ENCODE measurements around the gene EDA. TPM values are rescaled to one million over a fixed set of nuclear protein-coding genes. Genes with fewer than 3 reads are reported as not detected.

The EDA gene
- total RNA-seq, 2 donors from 2014 or later: 59.0 to 70.6 TPM

DNA sequence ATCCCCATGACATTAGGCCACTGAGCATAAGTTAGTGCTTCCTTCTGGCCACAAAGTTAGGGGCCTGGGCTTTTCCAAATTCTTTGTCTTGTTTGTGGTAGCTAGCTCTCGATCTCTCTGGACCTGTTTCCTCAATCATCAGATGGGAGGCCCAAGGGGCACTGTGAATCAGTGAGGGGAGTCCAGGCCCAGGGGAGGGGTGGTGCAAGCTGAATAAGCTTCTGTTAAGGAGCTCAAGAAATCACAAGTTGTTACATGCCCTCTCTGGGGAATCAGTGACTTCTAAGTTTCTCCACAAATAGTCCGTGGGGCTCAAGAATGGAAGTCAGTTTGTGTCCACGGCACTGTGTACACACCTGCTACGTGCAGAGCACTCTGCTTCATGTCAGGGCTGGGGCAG lies 418.7 kb downstream of the EDA start:
- H3K9me3 Mint-ChIP-seq: peaks cover 68% of the 10 kb centered on the region

DNA sequence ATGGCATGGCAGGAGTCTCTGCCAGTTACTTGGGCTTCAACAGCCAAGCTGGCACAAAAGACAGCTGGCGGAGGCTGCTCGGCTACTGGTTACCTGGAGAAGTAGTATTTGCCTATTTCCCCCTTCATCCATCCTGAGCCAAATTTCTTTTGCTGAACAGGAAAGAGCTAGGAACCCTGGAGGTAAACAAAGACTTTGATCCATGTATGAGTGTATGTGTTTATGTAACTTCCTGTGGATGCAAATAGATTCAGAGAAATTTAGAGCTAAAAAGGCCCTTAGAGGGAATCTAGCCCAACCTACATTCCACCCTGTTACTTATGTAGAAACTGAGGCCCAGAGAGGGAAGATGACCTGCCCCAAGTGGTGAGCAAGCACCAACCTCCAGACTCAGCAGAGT lies 422.6 kb downstream of the EDA start:
- peaks cover 65% of the 10 kb centered on the region for H3K9me3 Mint-ChIP-seq
- no peak overlapping the region for H3K4me3 ChIP-seq (ENCODE audit: low read length)
- H3K27ac Mint-ChIP-seq: no peak overlapping the region
- H3K36me3 ChIP-seq (ENCODE audit: control insufficient read depth, insufficient read depth, low read length): peaks cover 48% of the 10 kb centered on the region
- H3K4me1 Mint-ChIP-seq: no peaks in the 10 kb centered on the region
- no peak for DNase-seq
- WGBS, 2 experiments (ENCODE audit: insufficient coverage in 1 of 2, insufficient read length in 1 of 2): 88% methylated on average over 2 of the region's 2 CpGs; no CpG with 5 or more reads in 1 of the 2 experiments
- peaks cover 15% of the 10 kb centered on the region for H3K36me3 Mint-ChIP-seq (ENCODE audit: low read depth)
- H3K4me3 Mint-ChIP-seq: no peak overlapping the region
- H3K27me3 ChIP-seq (ENCODE audit: control insufficient read depth, insufficient read depth, low read length, poor library complexity, severe bottlenecking): no peaks in the 10 kb centered on the region
- H3K4me1 ChIP-seq (ENCODE audit: control insufficient read depth, insufficient read depth, low read length): no peaks in the 10 kb centered on the region
- no peak overlapping the region for H3K27ac ChIP-seq (ENCODE audit: low read depth, low read length)
- no peaks in the 10 kb centered on the region for H3K9me3 ChIP-seq (ENCODE audit: control insufficient read depth, low read length)
- no peak overlapping the region for H3K9ac ChIP-seq (ENCODE audit: extremely low read depth, low read length, poor library complexity, severe bottlenecking)
- no peaks in the 10 kb centered on the region for H3K27me3 Mint-ChIP-seq (ENCODE audit: insufficient read depth)
- TF ChIP-seq, protein P1, sequence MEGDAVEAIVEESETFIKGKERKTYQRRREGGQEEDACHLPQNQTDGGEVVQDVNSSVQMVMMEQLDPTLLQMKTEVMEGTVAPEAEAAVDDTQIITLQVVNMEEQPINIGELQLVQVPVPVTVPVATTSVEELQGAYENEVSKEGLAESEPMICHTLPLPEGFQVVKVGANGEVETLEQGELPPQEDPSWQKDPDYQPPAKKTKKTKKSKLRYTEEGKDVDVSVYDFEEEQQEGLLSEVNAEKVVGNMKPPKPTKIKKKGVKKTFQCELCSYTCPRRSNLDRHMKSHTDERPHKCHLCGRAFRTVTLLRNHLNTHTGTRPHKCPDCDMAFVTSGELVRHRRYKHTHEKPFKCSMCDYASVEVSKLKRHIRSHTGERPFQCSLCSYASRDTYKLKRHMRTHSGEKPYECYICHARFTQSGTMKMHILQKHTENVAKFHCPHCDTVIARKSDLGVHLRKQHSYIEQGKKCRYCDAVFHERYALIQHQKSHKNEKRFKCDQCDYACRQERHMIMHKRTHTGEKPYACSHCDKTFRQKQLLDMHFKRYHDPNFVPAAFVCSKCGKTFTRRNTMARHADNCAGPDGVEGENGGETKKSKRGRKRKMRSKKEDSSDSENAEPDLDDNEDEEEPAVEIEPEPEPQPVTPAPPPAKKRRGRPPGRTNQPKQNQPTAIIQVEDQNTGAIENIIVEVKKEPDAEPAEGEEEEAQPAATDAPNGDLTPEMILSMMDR (conservative IDR thresholded peaks at IDR 0.05): no peak

More for the DNA sequence above, 418.7 kb downstream of the EDA start:
- Mint-ChIP-seq H3K27ac (no peak overlapping the region), H3K4me3 (no peak overlapping the region), H3K4me1 (peaks cover 2% of the 10 kb centered on the region), H3K27me3 (ENCODE audit: insufficient read depth) (no peaks in the 10 kb centered on the region), H3K36me3 (ENCODE audit: low read depth) (peaks cover 18% of the 10 kb centered on the region)
- Histone ChIP-seq H3K4me3 (ENCODE audit: low read length) (no peak overlapping the region), H3K36me3 (ENCODE audit: control insufficient read depth, insufficient read depth, low read length) (peaks cover 68% of the 10 kb centered on the region), H3K9me3 (ENCODE audit: control insufficient read depth, low read length) (no peaks in the 10 kb centered on the region), H3K9ac (ENCODE audit: extremely low read depth, low read length, poor library complexity, severe bottlenecking) (no peak overlapping the region), H3K4me1 (ENCODE audit: control insufficient read depth, insufficient read depth, low read length) (no peaks in the 10 kb centered on the region), H3K27me3 (ENCODE audit: control insufficient read depth, insufficient read depth, low read length, poor library complexity, severe bottlenecking) (no peaks in the 10 kb centered on the region), H3K27ac (ENCODE audit: low read depth, low read length) (no peak overlapping the region)
- WGBS, 2 experiments (ENCODE audit: insufficient coverage in 1 of 2, insufficient read length in 1 of 2): 80 to 96% methylated on average over 1 to 4 of the region's 4 CpGs
- TF ChIP-seq, protein P1 (conservative IDR thresholded peaks at IDR 0.05): no peak
- no peak for DNase-seq

DNA sequence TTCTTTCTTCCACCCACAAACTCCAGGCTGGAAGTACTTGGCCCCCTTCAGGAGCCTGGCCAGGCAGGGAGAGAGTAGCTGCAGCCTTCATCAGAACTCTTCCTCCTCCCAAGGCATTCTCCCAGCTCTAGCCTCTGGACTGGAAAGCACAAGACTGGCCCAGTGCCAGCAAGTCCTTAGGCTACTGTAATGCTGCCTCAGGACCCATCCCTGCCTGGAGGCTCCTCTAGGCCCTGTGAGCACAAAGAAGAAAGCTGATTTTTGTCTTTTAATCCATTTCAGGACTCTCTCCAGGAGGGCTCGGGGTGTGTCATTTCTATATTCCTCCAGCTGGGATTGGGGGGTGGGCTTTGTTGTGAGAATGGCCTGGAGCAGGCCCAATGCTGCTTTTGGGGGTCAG lies 423.0 kb downstream of the EDA start:
- H3K36me3 Mint-ChIP-seq (ENCODE audit: low read depth): peaks cover 15% of the 10 kb centered on the region
- no peak overlapping the region for H3K27ac ChIP-seq (ENCODE audit: low read depth, low read length)
- H3K4me1 Mint-ChIP-seq: no peaks in the 10 kb centered on the region
- no peak overlapping the region for H3K4me3 Mint-ChIP-seq
- H3K27me3 Mint-ChIP-seq (ENCODE audit: insufficient read depth): no peaks in the 10 kb centered on the region
- no peak overlapping the region for H3K4me3 ChIP-seq (ENCODE audit: low read length)
- DNase-seq: no peak
- H3K27me3 ChIP-seq (ENCODE audit: control insufficient read depth, insufficient read depth, low read length, poor library complexity, severe bottlenecking): no peaks in the 10 kb centered on the region
- H3K36me3 ChIP-seq (ENCODE audit: control insufficient read depth, insufficient read depth, low read length): peaks cover 44% of the 10 kb centered on the region
- H3K4me1 ChIP-seq (ENCODE audit: control insufficient read depth, insufficient read depth, low read length): no peaks in the 10 kb centered on the region
- no CpG with 5 or more reads among the region's 1 CpG for WGBS, 2 experiments (ENCODE audit: insufficient coverage in 1 of 2, insufficient read length in 1 of 2)
- H3K9me3 Mint-ChIP-seq: peaks cover 61% of the 10 kb centered on the region
- TF ChIP-seq, protein P1 (conservative IDR thresholded peaks at IDR 0.05): no peak
- H3K9me3 ChIP-seq (ENCODE audit: control insufficient read depth, low read length): no peaks in the 10 kb centered on the region
- no peak overlapping the region for H3K9ac ChIP-seq (ENCODE audit: extremely low read depth, low read length, poor library complexity, severe bottlenecking)
- no peak overlapping the region for H3K27ac Mint-ChIP-seq
